Measurements from ENCODE around the gene ZNF155.

ZNF155 gene

GRCh38 chr19:43983912-43984686, at the start of gene ZNF155:
Gene ZNF155 (plus strand): TSS chr19:43984188. CDS start chr19:43988544, 4,356 bp downstream.
- peak within 1 kb of the TSS; percentile 81 for H3K4me3 ChIP-seq (ENCODE audit: low read depth, low read length)
- H3K79me2 ChIP-seq = no peaks in the 10 kb centered on the region
- H3K27ac ChIP-seq = no peak within 1 kb of the TSS
- no peak within 1 kb of the TSS for H3K9ac ChIP-seq
- peak within 1 kb of the TSS; percentile 86 for H3K4me2 ChIP-seq (ENCODE audit: low read length)
- H3K27me3 ChIP-seq (ENCODE audit: control insufficient read depth, insufficient read depth, low read length) = no peaks in the 10 kb centered on the region
- peak within 1 kb of the TSS; percentile 64 for H2AFZ ChIP-seq
- no peak for TF ChIP-seq CTCF (IDR thresholded peaks at IDR 0.05)
- H3K9me3 ChIP-seq (ENCODE audit: control insufficient read depth, low read length) = peaks cover 3% of the 10 kb centered on the region
- no peaks in the 10 kb centered on the region for H3K36me3 ChIP-seq (ENCODE audit: control insufficient read depth, insufficient read depth, low read length)
- H3K4me1 ChIP-seq = no peaks in the 10 kb centered on the region

- Histone ChIP-seq H3K36me3 (ENCODE audit: control insufficient read depth, insufficient read depth, low read length) (no peaks in the 10 kb centered on the region), H3K27ac (peak within 1 kb of the TSS; percentile 75), H3K79me2 (no peaks in the 10 kb centered on the region), H3K4me2 (ENCODE audit: low read length) (peak within 1 kb of the TSS; percentile 82), H2AFZ (peak within 1 kb of the TSS; percentile 89), H3K9ac (no peak within 1 kb of the TSS), H3K9me3 (ENCODE audit: control insufficient read depth, low read length) (peaks cover 4% of the 10 kb centered on the region), H3K4me1 (peaks cover 9% of the 10 kb centered on the region), H3K4me3 (ENCODE audit: low read depth, low read length) (peak within 1 kb of the TSS; percentile 98), H3K27me3 (ENCODE audit: control insufficient read depth, insufficient read depth, low read length) (no peaks in the 10 kb centered on the region)
- no peak for TF ChIP-seq CTCF (IDR thresholded peaks at IDR 0.05)
Measured at GRCh38 chr19:43934985-43935708, 48.8 kb upstream of the ZNF155 start, which contains the start of gene ZNF45. Gene ZNF45 (minus strand): TSS chr19:43935282. CDS start chr19:43922185, 13,097 bp downstream.

GRCh38 chr19:43936188-43936587, 47.8 kb upstream of the ZNF155 start:
- peak overlapping the region; percentile 89 for H2AFZ ChIP-seq

GRCh38 chr19:43939557-43940260, 44.3 kb upstream of the ZNF155 start:
- peaks cover 3% of the 10 kb centered on the region for H3K4me1 ChIP-seq

More at GRCh38 chr19:43936188-43936587, 47.8 kb upstream of the ZNF155 start:
- Histone ChIP-seq H3K27ac (no peak overlapping the region), H3K4me1 (peaks cover 9% of the 10 kb centered on the region), H3K79me2 (no peaks in the 10 kb centered on the region), H3K27me3 (ENCODE audit: control insufficient read depth, insufficient read depth, low read length) (no peaks in the 10 kb centered on the region), H3K4me2 (ENCODE audit: low read length) (peak overlapping the region; percentile 82), H3K9me3 (ENCODE audit: control insufficient read depth, low read length) (peaks cover 4% of the 10 kb centered on the region), H3K9ac (no peak overlapping the region), H3K36me3 (ENCODE audit: control insufficient read depth, insufficient read depth, low read length) (no peaks in the 10 kb centered on the region), H3K4me3 (ENCODE audit: low read depth, low read length) (peak overlapping the region; percentile 98)
- no peak for TF ChIP-seq CTCF (IDR thresholded peaks at IDR 0.05)

More at GRCh38 chr19:43939557-43940260, 44.3 kb upstream of the ZNF155 start:
- Histone ChIP-seq H3K4me3 (ENCODE audit: low read depth, low read length) (no peak overlapping the region), H3K27me3 (ENCODE audit: control insufficient read depth, insufficient read depth, low read length) (no peaks in the 10 kb centered on the region), H3K36me3 (ENCODE audit: control insufficient read depth, insufficient read depth, low read length) (no peaks in the 10 kb centered on the region), H2AFZ (no peak overlapping the region), H3K27ac (no peak overlapping the region), H3K79me2 (no peaks in the 10 kb centered on the region), H3K4me2 (ENCODE audit: low read length) (no peak overlapping the region), H3K9ac (no peak overlapping the region), H3K9me3 (ENCODE audit: control insufficient read depth, low read length) (peaks cover 4% of the 10 kb centered on the region)
- no peak for TF ChIP-seq CTCF (IDR thresholded peaks at IDR 0.05)
